GM12878 (cell line): ENCODE results near the gene GNAI2. TPM values are rescaled to one million over a fixed set of nuclear protein-coding genes. Genes with fewer than 3 reads are reported as not detected.

Source experiments
- ATAC-seq: fragments of 200-7000 bp; cut with Tn5 transposase; 3 replicates; pipeline ENCODE4 v1.9.1; 2020; ENCODE audit warnings: mild to moderate bottlenecking, moderate library complexity
- BruUV-seq: library from RNA; stranded (reverse); fragments of 400-500 nt; replicated peaks from 2 replicates; lab custom pipeline; 2021; lab: Mats Ljungman, UMichigan
- CTCF ChIA-PET: fragments of 300-600 bp; sonication (Branson Sonifier 250); formaldehyde crosslinking; extraction: SDS; loops from one replicate; lab custom pipeline; 2021; ENCODE audit warnings: inconsistent platforms; lab: Yijun Ruan, JAX
- POLR2A ChIA-PET: fragments of 350-600 bp; formaldehyde crosslinking; extraction: SDS; loops from one replicate; lab custom pipeline; 2021; ENCODE audit warnings: inconsistent platforms; lab: Charles Lee
- RAD21 ChIA-PET: fragments of 300-600 bp; sonication (Branson Sonifier 250); formaldehyde crosslinking; loops from one replicate; lab custom pipeline; 2023; ENCODE audit warnings: antibody characterized with exemption; ENCODE audit not compliant: unreplicated experiment; lab: Charles Lee
- SMC1A ChIA-PET: fragments of 300-600 bp; sonication (Branson Sonifier 250); formaldehyde crosslinking; loops from one replicate; lab custom pipeline; 2023; ENCODE audit not compliant: unreplicated experiment, uncharacterized antibody; lab: Charles Lee
- DNase-seq: peaks from one replicate; pipeline ENCODE4 v3.0.0-alpha.2; 2011; ENCODE audit warnings: low read depth, low spot score
- FAIRE-seq: peaks from 3 replicates; lab custom pipeline; 2011; peaks lifted over from hg19 to GRCh38; lab: Jason Lieb, UNC
- H2AFZ ChIP-seq: 2 replicates; pipeline ENCODE4 v1.6.0; 2011; ENCODE audit warnings: low read depth, low read length, control low read depth; ENCODE audit not compliant: control insufficient read depth
- H3K27ac ChIP-seq: 2 replicates; pipeline ENCODE4 v1.5.1; 2011; ENCODE audit warnings: control low read depth; ENCODE audit not compliant: control insufficient read depth, insufficient read depth
- H3K27me3 ChIP-seq, 2 experiments: replicated peaks in 1 of 2; 2 replicates each; pipeline versions ENCODE4 v1.6.0 to v1.6.1; 2011; ENCODE audit warnings: low read length in 1 of 2; ENCODE audit not compliant: control insufficient read depth in 2 of 2, insufficient read depth in 2 of 2
- H3K36me3 ChIP-seq, 2 experiments: 2 replicates each; pipeline ENCODE4 v1.5.1; 2011; ENCODE audit warnings: low read length in 1 of 2; ENCODE audit not compliant: control insufficient read depth in 2 of 2, insufficient read depth in 2 of 2
- H3K4me1 ChIP-seq: 2 replicates; pipeline ENCODE4 v1.6.1; 2011; ENCODE audit warnings: mild to moderate bottlenecking, low read length, moderate library complexity, mixed read lengths; ENCODE audit not compliant: control insufficient read depth, insufficient read depth
- H3K4me2 ChIP-seq: 2 replicates; pipeline ENCODE4 v1.6.0; 2011; ENCODE audit warnings: control low read depth; ENCODE audit not compliant: control insufficient read depth, insufficient read depth
- H3K4me3 ChIP-seq: fragments of 200-600 bp; sonication (generic); 2 replicates; pipeline ENCODE4 v1.5.1; 2016
- H3K79me2 ChIP-seq: 2 replicates; pipeline ENCODE4 v1.6.0; 2011; ENCODE audit warnings: low read length; ENCODE audit not compliant: control insufficient read depth, insufficient read depth
- H3K9ac ChIP-seq: 2 replicates; pipeline ENCODE4 v1.8.0; 2011; ENCODE audit warnings: low read length, control low read depth, mixed read lengths; ENCODE audit not compliant: control insufficient read depth, insufficient read depth
- H3K9me3 ChIP-seq: replicated peaks from 3 replicates; pipeline ENCODE4 v1.5.1; 2011; ENCODE audit warnings: mild to moderate bottlenecking, low read length; ENCODE audit not compliant: control insufficient read depth, insufficient read depth
- H4K20me1 ChIP-seq: 2 replicates; pipeline ENCODE4 v1.6.0; 2011; ENCODE audit not compliant: control insufficient read depth, insufficient read depth
- JUNB ChIP-seq: IDR thresholded peaks from 2 replicates; pipeline ENCODE4 v1.6.1; 2016; ENCODE audit warnings: antibody characterized with exemption, mild to moderate bottlenecking
- RB1 ChIP-seq: fragments of 450-650 bp; formaldehyde crosslinking; IDR thresholded peaks from 2 replicates; pipeline ENCODE4 v1.6.1; 2017; ENCODE audit warnings: mild to moderate bottlenecking, borderline replicate concordance
- RELA ChIP-seq: fragments of 450-650 bp; IDR thresholded peaks from 2 replicates; pipeline ENCODE4 v1.8.0; 2014; ENCODE audit warnings: borderline replicate concordance; ENCODE audit not compliant: partially characterized antibody
- USF1 ChIP-seq: IDR thresholded peaks from 2 replicates; pipeline ENCODE4 v1.6.1; 2011; ENCODE audit warnings: borderline replicate concordance, low read depth, mild to moderate bottlenecking, moderate library complexity, mixed read lengths, low read length; ENCODE audit not compliant: insufficient read depth; ENCODE audit errors: extremely low read length
- WGBS: methylation state at CpG from one replicate; pipeline ENCODE4 v1.1.6; 2016; ENCODE audit warnings: low lambda C conversion rate; ENCODE audit not compliant: insufficient replicate concordance, insufficient coverage; ENCODE audit errors: missing lambda C conversion rate; 5-methylcytosine and 5-hydroxymethylcytosine counted together
- in situ Hi-C: fragments of 300-500 bp; cut with MboI; formaldehyde crosslinking; loops from 9 replicates; pipeline ENCODE4 v1.14.3; 2018; ENCODE audit warnings: mixed read lengths
- intact Hi-C: fragments of 100-400 bp; cut with micrococcal nuclease; formaldehyde crosslinking; loops from one replicate; pipeline ENCODE4 v1.14.2; 2022; ENCODE audit not compliant: unreplicated experiment
- polyA plus RNA-seq, 11 experiments: library from polyadenylated mRNA; depleted of rRNA in 4 of 11; unstranded in 6 of 11; stranded (reverse) in 5 of 11; fragments of >200 nt; fragmentation: Nextera tagmentation in 4 of 11; fragmentation: Illumina TruSeq in 1 of 11; extraction: Ambion mirVana in 4 of 11; extraction: Trizol in 1 of 11; gene quantifications; 1 replicate in 1 of 11; 2 replicates in 10 of 11; pipeline versions ENCODE4 v1.2.1 to v1.2.3, GENCODE V29; 2011 to 2016; ENCODE audit warnings: inconsistent platforms in 2 of 11, missing spikeins in 2 of 11, low read depth in 1 of 11
- total RNA-seq, 4 experiments: library from RNA; depleted of rRNA in 3 of 4; stranded (reverse); fragments of >200 nt in 3 of 4; fragmentation: Illumina TruSeq in 1 of 4; extraction: Trizol in 1 of 4; gene quantifications; 2 replicates each; pipeline versions ENCODE4 v1.2.1 to v1.2.3, GENCODE V29; 2013 to 2021

Gene GNAI2
- total and polyA plus RNA-seq, 10 of the 15 experiments (the other 5 are each of a cell fraction or from before 2014, with no cell fraction given) = 5.0 to 346 (median 237) TPM

- H3K27me3 ChIP-seq = no peaks in the 10 kb centered on the region
- TF ChIP-seq RELA = no peak
- peak; percentile 3 for TF ChIP-seq USF1
- H3K9me3 ChIP-seq = no peaks in the 10 kb centered on the region
- FAIRE-seq = no peak
- in situ Hi-C loops (no loop called here), intact Hi-C loops (no loop called here)
- peaks cover 50% of the 10 kb centered on the region for H3K4me1 ChIP-seq
- no peak overlapping the region for H2AFZ ChIP-seq
- ChIA-PET SMC1A (interaction anchor here (0.5 to 3.2 kb wide), 3 partner anchors 13 to 1448 kb away, joined by 3 to 15 read pairs (median 3); no protein-coding TSS in a partner anchor), CTCF (interaction anchor here (1.1 to 3.6 kb wide), 3 partner anchors 14 to 15 kb away, joined by 3 to 42 read pairs (median 5); no protein-coding TSS in a partner anchor), RAD21 (interaction anchor here (0.6 to 5.1 kb wide), 4 partner anchors 15 to 47 kb away, joined by 3 to 36 read pairs (median 6); no protein-coding TSS in a partner anchor), POLR2A (interaction anchor here (1.4 to 2.3 kb wide), 3 partner anchors 8 to 14 kb away, joined by 5 to 9 read pairs (median 5); no protein-coding TSS in a partner anchor)
- peak overlapping the region; percentile 24 for H3K9ac ChIP-seq
- peak overlapping the region; percentile 82 for H3K27ac ChIP-seq
- H3K79me2 ChIP-seq = peaks cover 89% of the 10 kb centered on the region
- no TSS peak for BruUV-seq
- H3K4me2 ChIP-seq = peak overlapping the region; percentile 90
- peaks cover 1 to 4% of the 10 kb centered on the region in 2 experiments; a peak in 3 of 4 replicates for H3K36me3 ChIP-seq
- no peak for DNase-seq
- WGBS = 31% methylated on average over 7 of the region's 7 CpGs
- no peak for ATAC-seq
- peaks cover 12% of the 10 kb centered on the region for H4K20me1 ChIP-seq
- H3K4me3 ChIP-seq = peak overlapping the region; percentile 64
Observed at GRCh38 chr3:50241713-50242380, 5.8 kb downstream of the GNAI2 start.

GRCh38 chr3:50242381-50242770, 6.4 kb downstream of the GNAI2 start:
- Histone ChIP-seq H2AFZ (no peak overlapping the region), H3K4me3 (peak overlapping the region; percentile 64), H3K9me3 (no peaks in the 10 kb centered on the region), H3K27ac (peak overlapping the region; percentile 82), H3K36me3 (peaks cover 4% of the 10 kb centered on the region in 2 experiments; a peak in 3 of 4 replicates), H3K9ac (peak overlapping the region; percentile 49), H3K4me1 (peaks cover 55% of the 10 kb centered on the region), H3K79me2 (peaks cover 89% of the 10 kb centered on the region), H3K27me3 (no peaks in the 10 kb centered on the region), H3K4me2 (peak overlapping the region; percentile 90), H4K20me1 (peaks cover 15% of the 10 kb centered on the region)
- DNase-seq (no peak), ATAC-seq (no peak), FAIRE-seq (no peak)
- intact Hi-C loops (no loop called here), in situ Hi-C loops (no loop called here)
- ChIA-PET POLR2A (interaction anchor here (0.8 to 2.3 kb wide), 5 partner anchors 9 to 95 kb away, joined by 3 to 9 read pairs (median 5); no protein-coding TSS in a partner anchor), SMC1A (interaction anchor here (0.5 to 3.2 kb wide), 4 partner anchors 14 to 1447 kb away, joined by 3 to 15 read pairs (median 4); no protein-coding TSS in a partner anchor), RAD21 (interaction anchor here (1.1 to 5.1 kb wide), 3 partner anchors 15 to 47 kb away, joined by 4 to 36 read pairs (median 5); no protein-coding TSS in a partner anchor), CTCF (interaction anchor here (3.6 kb wide), 1 partner anchor 15 kb away, joined by 42 read pairs; no protein-coding TSS in a partner anchor)
- TF ChIP-seq JUNB (peak; percentile 52; the same call in 1 of the 2 replicates), RB1 (no peak)
- WGBS = 0% methylated on average over 3 of the region's 3 CpGs
- no TSS peak for BruUV-seq
